Measurements from ENCODE around the gene FYN.
"Not testable (repeated sequence)": the region's sequence is repeated elsewhere in the genome, so short reads cannot be mapped to it uniquely, and the experiment has no call there.

The FYN gene

DNA sequence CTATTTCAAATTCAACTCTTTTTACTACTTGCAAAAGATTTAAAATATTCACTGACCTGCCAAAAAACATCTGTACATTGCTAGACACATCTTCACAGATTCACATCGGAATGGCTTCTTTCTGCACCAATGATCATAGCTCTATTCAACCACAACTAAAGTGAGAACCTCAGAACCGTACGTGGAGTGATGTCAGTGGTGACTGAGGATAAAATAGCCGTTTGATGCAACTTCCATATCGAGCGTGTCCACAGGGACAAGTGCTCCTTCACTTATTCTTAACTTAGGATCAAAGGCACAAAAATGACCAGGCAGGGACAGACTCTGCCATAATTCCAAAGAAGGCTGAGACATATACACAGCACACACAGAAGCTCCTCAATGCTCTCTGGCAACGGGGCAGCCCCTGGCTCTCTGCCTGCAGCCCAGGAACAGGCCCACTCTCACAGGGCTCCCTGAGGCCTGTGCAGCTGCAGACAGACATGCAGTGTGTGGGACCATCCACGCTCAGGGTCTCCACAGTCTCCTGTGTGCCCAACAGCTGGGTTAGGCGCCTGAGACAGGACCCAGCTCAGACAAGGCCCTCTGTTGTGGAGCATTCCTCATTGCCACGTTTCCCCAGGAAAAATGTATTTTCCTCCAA lies 22.8 kb downstream of the FYN start:
- DNase-seq, result no peak

DNA sequence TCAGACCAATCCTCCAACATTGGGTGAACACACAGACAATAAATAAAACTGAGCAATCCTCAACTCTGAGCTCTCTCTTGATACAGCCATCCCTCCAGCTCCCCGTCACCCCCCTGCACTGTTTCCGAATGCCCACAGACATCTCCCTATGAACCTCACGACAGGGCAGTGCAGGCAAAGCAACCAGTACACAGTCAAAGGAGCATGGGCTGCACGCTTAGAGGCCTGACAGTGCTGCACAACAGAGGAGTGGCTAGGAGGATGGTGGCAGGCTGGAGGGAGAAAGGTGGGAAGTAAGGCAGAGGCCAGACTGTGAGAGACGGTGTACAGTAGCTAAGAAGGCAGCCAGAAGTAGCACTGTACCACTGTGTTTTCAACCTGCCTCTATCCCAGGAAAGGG lies 24.0 kb downstream of the FYN start:
- no peak for DNase-seq

DNA sequence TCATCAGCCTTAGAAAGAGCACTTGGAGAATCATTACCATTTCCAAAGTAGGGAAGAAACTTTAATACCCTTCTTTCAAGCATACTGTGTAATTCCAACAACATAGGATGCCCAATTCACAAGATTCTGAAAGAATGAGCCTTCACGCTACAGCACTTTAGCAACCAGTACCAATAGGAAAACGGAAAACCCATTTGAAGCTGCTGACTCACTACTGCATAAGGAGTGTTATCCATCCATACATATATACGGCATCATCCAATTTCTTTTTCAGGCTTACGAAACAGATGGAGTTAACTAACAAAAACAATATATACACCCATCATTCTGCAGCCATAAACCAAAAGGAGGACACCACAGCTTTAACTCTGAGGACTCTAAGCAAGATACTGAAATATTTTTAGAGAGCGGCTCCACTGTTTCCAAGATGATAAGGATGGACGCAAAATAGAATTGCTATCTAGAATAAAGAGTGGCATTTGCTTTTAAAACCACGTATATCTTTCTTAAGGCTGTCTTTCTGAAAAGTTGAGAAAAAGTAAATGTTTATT lies 24.9 kb downstream of the FYN start:
- no peak for DNase-seq

DNA sequence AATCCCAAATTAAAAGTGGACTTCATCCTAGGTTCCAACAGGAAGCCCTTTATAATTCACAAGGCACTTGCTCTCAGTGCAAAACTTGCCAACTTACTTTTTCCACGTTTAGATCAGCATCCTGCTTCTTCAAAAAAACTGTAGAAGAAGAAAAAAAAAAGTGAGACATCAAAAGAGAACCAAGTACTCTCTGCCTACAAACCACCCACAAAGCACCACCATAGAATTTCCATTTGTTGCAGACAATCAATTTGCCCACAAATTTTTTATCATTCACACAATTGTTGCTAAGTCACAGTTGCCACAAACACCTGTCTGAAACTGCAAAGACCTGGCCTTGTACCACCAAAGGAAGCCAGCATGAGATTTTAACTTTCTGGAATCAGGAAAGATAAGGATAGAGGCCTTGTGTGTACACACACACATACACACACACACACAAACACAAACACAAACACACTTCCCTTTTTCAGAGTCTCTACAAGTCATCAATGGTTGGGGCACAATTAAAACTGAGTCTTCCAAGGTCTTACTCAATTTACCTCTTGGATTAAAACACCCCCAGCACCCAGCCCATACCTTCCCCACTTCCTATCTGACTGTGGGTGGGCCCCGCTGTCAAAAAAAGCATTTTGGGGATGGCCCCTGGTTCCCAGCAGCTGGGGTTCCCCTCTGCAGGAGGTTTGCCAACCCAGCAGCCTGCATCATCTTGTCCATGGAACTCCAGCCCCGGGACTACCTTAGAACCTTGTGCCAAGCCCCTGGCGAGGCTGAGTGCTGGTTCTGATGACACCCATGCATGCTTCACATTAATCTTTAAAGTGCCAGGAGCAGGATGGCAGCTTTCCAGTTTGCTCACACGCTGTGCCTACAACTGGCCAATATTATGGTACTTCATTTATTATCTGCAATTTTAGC lies 26.5 kb downstream of the FYN start:
- no peak for DNase-seq

DNA sequence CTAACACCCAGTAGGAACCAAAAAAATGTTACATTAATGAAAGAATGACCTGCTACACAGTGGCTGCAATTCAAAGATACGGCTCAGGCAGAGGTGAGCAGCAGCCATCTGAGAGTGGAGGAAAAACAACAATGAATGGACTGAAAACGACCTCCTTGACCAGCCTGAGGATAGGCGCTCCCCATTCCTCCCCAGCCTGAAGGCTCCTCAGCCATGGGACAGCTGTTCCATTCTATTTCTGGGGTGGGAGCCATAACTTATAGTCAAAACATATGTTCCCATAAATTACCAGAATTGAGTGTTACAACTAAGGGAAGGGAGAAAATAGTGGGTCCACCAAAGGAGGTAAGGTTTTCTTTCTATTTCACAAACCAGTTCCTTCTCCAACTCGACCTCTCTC lies 27.2 kb downstream of the FYN start:
- DNase-seq, result no peak

DNA sequence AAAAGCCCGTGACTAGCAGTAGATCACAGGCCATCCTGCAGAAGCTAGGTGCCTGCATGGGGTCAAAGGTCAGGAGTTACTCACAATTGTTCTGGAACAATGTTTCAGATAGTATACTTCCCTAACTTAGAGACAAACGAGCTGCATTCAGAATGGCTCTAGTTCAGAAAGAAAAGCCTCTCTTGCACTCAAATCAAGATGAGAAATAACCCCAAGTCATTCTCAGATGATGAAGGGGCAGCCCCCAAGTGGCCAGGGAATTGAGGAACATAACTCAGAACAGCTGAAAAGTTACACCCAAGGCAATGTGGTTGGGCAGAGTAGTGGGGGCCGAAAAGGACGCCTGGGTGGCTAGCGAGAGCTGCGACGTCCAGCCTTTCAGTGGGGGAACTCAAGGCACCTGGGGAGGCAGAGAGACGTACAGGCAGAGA lies 27.8 kb downstream of the FYN start:
- DNase-seq, result no peak

DNA sequence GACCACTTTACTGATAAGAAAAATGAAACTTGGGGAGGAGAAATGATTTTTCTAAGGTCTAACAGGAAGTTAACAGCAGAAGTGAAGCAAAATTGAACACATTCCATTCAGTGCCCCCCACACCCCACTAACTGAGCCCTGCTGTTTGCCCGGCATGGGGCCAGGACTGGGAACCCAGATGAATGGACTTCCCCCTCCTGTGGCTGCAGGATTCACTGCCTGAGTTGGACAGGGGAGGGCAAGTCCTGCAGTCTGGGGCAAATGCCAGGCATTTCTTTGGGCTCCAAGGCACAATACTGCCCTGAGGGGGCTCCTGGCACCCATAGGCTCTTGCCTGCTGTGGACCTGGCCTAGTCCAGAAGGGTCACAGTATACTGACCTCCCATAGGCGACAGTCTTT lies 28.3 kb downstream of the FYN start:
- no peak for DNase-seq

DNA sequence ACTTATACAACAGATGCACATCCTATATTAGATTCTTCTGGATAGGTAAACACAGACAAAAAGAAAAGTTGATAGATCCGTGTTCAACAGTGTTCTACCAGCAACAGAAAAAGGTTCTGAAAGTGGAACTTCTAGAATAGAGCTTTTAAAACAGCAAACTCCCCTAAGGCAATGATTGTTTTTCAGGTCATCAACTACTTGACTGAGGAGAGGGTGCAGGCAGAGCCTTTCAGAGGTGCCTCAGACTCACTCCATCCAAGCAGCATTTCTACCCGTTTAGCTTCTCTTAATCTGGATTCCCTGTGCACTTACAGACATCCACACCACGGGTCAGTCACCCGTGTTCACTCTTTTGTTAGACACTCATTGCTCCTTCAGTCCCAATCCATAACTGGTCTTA lies 28.9 kb downstream of the FYN start:
- no peak for DNase-seq

DNA sequence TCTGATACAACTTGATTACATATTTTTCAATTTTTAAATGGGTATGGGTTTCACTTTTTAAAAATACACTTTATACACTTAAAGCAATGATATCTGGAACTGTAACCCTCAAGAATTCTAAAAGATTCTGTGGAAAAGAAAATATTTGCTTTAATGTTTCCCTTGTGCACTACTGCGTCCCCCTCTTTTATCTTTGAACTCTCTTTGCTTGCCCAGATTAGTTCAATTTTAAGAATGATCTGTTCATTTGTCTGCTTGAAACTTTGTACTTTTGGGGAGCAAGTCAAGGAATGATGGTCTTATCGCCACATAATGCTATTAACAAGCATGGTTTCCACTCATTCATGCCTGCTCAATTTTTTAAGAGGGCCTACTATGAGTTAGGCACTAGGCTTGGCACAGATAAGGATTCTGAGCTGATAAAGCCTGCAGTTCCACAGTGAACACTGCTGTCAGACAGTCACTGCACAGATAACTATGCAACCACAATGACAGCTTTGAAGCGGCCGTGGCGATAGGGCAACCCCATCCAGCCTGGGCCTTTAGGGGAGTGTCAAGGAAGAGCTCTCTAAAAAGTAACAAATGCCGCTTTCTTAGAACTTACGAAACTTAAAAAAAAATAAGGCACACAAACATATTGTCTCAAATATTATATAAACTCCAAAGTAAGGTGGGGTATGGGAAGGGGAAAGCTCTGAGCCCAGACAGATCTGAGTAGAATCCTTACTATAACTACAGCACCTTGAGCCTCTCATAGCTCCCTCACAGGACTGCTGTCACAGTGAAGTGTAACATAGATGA lies 29.7 kb downstream of the FYN start:
- peak in 2 of 4 experiments; percentile 21 to 38 for DNase-seq

DNA sequence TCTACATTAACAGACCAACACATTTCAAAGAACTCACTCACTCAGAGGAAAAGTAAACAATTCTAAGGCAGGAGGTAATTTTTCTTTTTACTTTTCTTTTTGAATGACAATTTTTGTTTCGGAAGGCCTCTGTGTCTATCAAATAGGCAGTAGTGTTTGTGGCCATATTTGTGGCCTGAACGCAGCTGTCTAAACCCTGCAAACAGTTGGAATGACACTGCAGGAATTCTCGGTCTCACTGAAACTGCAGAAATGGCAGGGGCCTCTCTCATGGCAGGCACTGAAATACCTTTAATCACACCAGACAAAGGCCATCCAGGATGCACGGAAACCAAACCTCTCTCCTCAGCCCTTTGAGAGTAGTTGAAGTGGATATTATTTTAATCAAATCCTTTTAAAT lies 30.4 kb downstream of the FYN start:
- no peak for DNase-seq

DNA sequence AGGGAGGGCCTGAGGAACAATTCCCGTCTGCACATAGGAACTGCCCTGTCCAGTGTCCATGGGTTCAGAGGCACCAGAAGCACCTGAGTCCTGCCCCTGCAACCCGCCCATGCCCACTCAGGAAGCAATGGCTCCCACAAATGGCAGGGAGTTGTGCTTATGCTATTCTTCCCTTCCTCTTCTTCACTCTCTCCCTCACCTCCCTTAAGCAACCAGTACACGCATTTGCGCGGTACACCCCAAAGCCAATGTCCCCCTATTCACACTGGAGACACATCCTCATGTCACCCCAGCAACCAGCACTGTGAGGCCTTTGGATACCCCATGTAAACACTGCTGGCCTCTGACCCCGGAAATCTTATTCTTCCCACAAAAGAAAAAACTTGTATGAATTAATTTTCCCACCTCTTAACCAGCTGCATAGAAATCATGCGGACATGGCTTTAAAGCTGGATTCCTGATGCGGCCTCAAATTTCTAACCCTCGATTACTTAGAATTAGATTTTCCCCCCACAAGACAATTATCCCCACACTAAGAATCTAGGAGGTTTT lies 30.9 kb downstream of the FYN start:
- DNase-seq, result no peak

DNA sequence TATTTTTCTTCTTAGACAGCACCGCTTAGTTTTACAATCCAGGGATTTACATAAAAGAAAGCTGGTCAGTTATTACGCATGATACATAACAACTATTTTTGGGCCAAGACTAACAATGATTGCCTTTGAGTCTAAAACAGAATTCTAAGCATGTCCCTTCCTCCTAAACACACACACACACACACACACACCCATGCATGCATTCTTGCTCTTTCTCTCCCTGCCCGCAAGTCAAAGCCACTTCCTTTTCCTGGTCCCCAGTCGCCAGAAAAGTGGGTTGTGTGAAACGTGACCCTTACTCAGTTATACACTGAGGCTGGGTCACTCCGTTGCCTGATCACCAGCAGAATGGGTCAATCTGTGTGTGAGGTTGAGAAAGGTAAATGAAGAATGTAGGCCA lies 31.4 kb downstream of the FYN start:
- DNase-seq, result no peak

DNA sequence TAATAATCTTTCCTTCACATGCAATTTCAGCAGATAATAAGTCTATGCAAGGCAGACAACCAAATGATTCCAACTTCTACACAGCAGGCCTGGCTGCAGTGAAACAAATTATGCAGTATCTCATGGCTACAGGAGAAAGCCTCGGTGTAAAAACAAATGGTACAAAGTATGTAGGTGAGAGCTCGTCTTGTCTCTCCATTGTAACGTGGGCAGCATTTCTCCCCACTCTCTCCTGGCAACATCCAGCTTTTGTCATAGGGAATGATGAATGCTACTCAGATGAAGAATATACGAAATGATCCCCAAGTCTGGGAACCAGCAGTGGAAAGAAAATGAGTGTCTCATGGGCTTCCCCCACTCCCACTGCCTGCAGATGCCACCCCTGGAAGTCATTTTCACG lies 32.4 kb downstream of the FYN start:
- DNase-seq, result no peak

DNA sequence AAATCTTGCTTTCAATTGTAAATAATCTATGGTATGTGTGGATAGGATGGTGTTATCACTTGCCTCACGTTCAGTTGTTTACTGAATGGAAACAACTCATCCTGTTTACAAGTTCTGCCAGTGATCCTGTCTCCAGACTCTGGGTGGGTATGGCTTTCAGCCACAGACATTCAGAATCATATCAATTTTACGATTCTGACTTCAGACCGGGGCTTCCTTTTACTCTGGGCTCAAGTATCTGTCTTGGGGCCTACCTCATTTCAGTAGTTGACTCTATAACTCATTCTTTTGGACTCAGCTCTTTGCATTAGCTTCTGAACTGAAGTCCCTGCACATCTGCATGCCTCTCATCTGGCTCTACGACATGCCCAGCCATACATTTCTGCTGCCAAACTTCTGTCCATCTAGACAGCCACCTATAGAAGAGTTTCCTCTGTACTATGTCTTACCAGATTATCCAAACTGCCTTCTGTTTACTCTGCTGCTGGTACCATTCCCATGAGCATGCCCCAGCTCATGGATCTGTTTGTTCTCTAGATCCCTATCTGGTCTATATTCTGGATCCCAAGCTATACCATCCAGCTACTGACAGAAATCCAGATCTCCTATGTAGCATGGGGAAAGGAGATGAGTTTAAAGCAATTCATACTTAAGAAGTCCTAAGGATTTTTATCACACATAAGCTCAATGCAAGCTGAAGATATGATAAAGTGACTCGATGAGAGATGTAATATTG lies 34.3 kb downstream of the FYN start:
- DNase-seq, result no peak

DNA sequence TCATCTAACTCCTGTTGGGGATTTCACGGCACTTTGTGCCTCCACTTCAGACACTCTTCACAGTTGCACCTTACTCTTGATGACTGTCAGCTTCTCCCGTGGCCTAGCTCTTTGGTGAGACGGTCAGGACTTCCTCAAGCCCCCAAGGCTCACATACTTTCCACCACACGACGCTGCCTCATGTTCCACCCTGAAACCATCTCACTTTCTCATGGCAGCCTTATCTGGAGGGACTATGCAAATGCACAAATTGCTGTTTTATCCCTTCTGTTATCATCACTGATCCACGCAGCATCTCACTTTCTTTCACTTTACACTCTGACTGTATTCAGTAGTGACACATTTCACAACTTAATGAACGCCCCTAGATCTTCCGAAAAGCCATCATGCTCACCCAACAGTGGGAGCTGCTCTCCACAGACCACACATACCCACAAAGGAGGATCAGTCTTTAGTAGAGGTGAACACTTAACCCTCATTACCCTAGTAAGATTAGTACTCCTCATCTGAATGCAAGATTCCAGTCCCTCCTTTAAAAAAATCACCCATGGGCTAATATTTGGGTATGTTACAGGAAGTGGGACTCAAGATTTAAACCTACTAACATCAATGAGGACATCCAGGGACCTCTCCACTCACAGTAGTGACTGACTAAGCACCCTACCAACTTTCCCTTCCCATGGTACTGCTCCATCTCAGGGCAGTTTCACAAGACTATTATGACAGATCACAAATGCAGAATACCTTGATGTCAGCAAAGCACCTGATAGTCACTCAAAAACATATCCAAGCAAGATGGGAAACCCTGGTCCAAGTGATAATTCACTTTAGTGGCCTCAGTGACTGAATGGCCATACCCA lies 35.4 kb downstream of the FYN start:
- peak in 1 of 4 experiments; percentile 29 for DNase-seq

DNA sequence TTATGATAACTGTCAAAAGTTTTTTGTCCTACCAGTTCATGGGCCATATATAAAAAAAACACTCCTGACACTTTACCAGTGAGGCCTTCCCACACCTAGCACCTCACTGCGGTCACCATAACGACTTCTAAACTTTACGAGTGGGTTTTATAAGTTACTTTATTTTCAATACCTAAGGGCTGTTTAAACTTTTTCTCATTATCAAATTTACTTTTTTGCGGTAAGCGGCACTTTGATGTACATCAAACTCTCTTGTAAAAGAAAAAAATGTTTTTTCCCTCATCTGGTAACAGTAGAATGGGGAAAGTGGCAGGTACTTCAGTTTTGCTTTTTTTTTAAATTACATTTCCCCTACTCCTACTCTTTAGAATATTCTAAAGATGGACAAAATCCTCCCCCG lies 36.2 kb downstream of the FYN start:
- DNase-seq, result no peak

DNA sequence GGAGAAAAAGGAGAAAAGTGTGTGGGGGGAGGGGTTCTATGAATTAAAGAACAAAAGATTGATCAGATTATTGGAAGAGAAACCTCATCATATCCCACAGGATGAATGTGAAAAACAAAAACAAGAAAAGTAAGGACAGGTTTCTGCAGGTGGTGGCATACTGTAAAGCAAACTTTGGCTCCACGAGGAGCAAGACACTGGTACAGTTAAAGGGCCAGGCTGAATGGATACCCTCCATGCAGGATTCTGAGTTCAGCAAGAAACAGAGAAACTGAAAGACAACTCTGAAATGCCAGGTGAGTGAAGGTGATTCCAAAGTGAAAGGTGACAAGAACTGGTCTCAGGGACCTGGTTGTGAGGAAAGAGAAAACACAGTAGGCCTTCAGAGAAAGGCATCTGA lies 37.4 kb downstream of the FYN start:
- no peak for DNase-seq

DNA sequence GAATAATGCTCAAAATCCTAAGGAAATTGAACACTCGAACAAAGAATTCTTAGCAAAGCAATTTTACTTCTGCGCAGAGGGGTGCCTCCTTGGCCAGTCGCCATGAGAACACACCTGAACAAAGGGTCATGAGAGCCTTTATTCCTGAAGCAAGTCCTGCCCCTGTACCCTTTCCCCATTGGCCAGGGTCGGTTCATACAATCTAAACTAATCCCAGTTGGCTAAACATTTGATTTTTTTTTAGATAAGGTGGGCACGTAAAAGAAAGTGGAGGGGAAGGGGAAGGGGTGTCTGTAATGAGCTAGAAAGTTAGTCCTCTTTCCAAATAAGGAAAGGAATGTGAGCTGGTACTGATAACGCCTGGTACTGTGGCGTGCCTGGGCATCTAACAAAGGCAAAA lies 37.9 kb downstream of the FYN start:
- not testable (repeated sequence) for DNase-seq

DNA sequence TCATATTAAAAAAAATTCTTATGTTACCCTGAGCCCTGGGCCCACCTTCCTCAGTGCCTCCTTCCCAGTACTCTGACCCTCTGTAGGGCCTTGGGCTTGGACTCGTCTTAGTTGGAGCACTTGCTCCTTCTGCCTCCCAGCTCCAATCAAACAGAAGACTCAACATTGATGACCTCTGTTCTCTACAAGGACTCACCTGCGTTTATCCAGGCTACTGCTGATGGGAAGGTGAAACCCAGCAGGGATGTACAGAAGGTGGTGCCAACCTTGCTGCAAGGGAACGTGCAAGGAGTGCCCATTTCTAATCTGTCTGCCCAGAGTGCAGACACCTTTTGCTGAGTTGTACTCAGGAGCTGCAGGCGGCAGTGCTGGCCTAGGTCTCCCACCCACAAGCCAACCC lies 38.9 kb downstream of the FYN start:
- no peak for DNase-seq

DNA sequence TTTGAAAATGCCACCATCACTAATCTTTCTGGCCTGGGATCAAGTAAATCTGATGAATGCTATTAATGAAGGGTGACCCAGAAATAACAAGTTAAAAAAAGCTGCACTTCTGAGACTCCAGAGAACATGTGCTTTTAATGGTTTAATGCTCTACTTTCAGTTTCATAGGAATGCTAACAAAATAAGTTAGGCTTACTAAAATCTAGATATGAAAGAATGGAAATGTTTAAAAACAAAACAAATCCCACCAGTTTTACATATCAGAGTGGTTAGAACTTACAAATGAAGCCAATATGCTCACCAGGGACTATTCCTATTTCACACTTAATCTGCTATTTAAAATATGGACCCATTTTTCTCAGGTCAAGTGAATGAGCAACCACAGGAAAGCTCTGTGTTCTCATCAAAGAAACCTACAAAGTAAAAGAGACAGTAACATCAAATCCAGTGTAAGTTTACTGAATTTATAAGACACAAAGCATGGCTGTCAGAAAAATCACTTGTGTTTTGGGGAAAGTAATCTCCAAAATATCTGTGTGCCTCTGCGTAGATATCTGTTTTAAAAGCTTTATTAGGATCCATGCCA lies 40.3 kb downstream of the FYN start:
- DNase-seq, result no peak

DNA sequence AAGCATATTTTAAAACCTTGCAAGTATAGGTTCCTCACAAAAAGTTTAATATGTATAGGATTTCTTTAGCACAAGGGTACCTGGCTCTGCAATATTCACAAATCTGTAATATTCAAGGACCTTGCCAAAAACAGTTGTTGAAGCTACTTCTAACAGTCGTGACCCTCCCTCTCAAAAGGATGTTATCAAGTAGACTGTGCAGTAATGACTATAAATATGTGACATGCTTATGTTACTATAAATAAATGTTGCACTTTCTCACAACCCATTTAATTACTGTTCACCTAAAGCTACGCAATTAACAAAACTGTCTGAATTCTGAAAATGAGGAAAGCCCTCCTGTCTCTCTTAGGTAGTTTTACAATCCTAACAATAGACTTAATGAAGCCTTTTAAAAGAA lies 41.8 kb downstream of the FYN start:
- no peak for DNase-seq

Data from activated naive CD4-positive, alpha-beta T cell (primary cell).